Mesendoderm (in vitro differentiated cells): Measurements from ENCODE around the gene MARCKSL1.
"Not testable (repeated sequence)": the region's sequence is repeated elsewhere in the genome, so short reads cannot be mapped to it uniquely, and the experiment has no call there.

Experiments used
- DNase-seq: peaks from one replicate; pipeline ENCODE4 v3.0.0; 2013
- H2AK5ac ChIP-seq: 2 replicates; pipeline ENCODE4 v1.6.1; 2013; ENCODE audit warnings: low read length, inconsistent platforms
- H2BK120ac ChIP-seq: 2 replicates; pipeline ENCODE4 v1.6.1; 2013; ENCODE audit warnings: low read depth, mild to moderate bottlenecking, low read length, moderate library complexity, mixed read lengths
- H2BK15ac ChIP-seq: replicated peaks from 2 replicates; pipeline ENCODE4 v1.6.1; 2013; ENCODE audit warnings: low read depth, mild to moderate bottlenecking, moderate library complexity
- H2BK5ac ChIP-seq: 2 replicates; pipeline ENCODE4 v1.6.1; 2013; ENCODE audit warnings: low read length, inconsistent platforms
- H3K18ac ChIP-seq: 2 replicates; pipeline ENCODE4 v1.6.1; 2013; ENCODE audit warnings: mild to moderate bottlenecking, low read length, mixed read lengths
- H3K23ac ChIP-seq: one replicate; pipeline ENCODE4 v1.6.1; 2013; ENCODE audit warnings: low read length
- H3K27ac ChIP-seq: 2 replicates; pipeline ENCODE4 v1.5.1; 2013; ENCODE audit warnings: low read depth, mild to moderate bottlenecking, inconsistent platforms, low read length, moderate library complexity
- H3K27me3 ChIP-seq: 2 replicates; pipeline ENCODE4 v1.6.1; 2013; ENCODE audit warnings: low read length, control low read depth, mild to moderate bottlenecking, inconsistent platforms; ENCODE audit not compliant: insufficient read depth, poor library complexity
- H3K36me3 ChIP-seq: 2 replicates; pipeline ENCODE4 v1.6.1; 2013; ENCODE audit warnings: low read length, inconsistent platforms; ENCODE audit not compliant: control insufficient read depth, insufficient read depth
- H3K4ac ChIP-seq: one replicate; pipeline ENCODE4 v1.6.1; 2013; ENCODE audit warnings: low read depth, mild to moderate bottlenecking, low read length, moderate library complexity
- H3K4me1 ChIP-seq: 2 replicates; pipeline ENCODE4 v1.6.1; 2013; ENCODE audit warnings: low read depth, low read length, inconsistent platforms; ENCODE audit not compliant: control insufficient read depth
- H3K4me2 ChIP-seq: 2 replicates; pipeline ENCODE4 v1.6.1; 2013; ENCODE audit warnings: low read length
- H3K4me3 ChIP-seq: 2 replicates; pipeline ENCODE4 v1.5.1; 2013; ENCODE audit warnings: mild to moderate bottlenecking, low read length
- H3K56ac ChIP-seq: one replicate; pipeline ENCODE4 v1.6.1; 2013; ENCODE audit warnings: low read length
- H3K79me1 ChIP-seq: 2 replicates; pipeline ENCODE4 v1.6.1; 2013; ENCODE audit warnings: low read length, inconsistent platforms
- H3K79me2 ChIP-seq: 2 replicates; pipeline ENCODE4 v1.6.1; 2013; ENCODE audit warnings: mild to moderate bottlenecking, low read length; ENCODE audit not compliant: control insufficient read depth, insufficient read depth
- H3K9ac ChIP-seq: 2 replicates; pipeline ENCODE4 v1.6.1; 2013; ENCODE audit warnings: low read length, inconsistent platforms
- H4K5ac ChIP-seq: one replicate; pipeline ENCODE4 v1.6.1; 2013; ENCODE audit warnings: low read length
- H4K8ac ChIP-seq: one replicate; pipeline ENCODE4 v1.6.1; 2013; ENCODE audit warnings: low read depth, mild to moderate bottlenecking, control low read depth, low read length, moderate library complexity
- WGBS: extraction: QIAGEN DNeasy Blood & Tissue Kit; methylation state at CpG from one replicate; pipeline ENCODE4 v1.1.7; 2013; ENCODE audit warnings: low lambda C conversion rate, missing lambda C conversion rate; ENCODE audit not compliant: insufficient coverage; ENCODE audit errors: extremely low coverage; 5-methylcytosine and 5-hydroxymethylcytosine counted together

MARCKSL1 gene

DNA sequence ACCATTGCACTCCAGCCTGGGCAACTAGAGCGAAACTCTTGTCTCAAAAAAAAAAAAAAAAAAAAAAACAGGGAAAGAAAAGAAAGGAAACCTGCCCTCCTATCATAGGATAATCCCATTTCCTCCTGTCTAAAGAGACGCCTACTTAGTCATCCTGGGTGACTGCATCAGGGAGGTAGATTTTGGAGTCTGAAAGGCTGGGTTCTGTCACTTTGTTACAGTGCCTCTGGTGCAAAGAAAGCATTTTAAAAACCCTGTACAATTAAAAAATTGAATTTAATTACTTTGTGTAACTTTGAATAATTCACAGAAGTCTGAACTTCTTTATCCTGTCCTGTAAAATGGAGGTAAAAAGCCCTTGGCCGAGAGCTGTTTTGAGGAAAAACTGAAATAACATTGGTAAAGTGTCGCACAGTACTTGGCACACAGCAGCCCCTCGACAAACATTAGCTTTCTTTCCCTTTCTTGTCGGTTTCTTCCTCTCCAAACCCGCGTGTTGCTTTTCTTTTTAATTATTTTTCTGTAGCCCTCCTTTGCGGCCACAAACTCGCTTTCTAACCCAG lies 44.8 kb downstream of the MARCKSL1 start:
- H3K9ac ChIP-seq: peak overlapping the region; percentile 56
- peaks cover 4% of the 10 kb centered on the region for H3K79me2 ChIP-seq
- peak overlapping the region; percentile 36 for H3K4me2 ChIP-seq
- H3K4ac ChIP-seq: peak overlapping the region; percentile 89
- H4K8ac ChIP-seq: peak overlapping the region; percentile 100
- H2BK15ac ChIP-seq: peak overlapping the region; percentile 59
- no peaks in the 10 kb centered on the region for H3K27me3 ChIP-seq
- no peak overlapping the region for H3K27ac ChIP-seq
- no peak overlapping the region for H2BK120ac ChIP-seq
- no peak overlapping the region for H3K23ac ChIP-seq
- WGBS: no CpG with 5 or more reads among the region's 10 CpGs
- peak overlapping the region; percentile 87 for H4K5ac ChIP-seq
- H3K56ac ChIP-seq: peak overlapping the region; percentile 83
- DNase-seq: peak; percentile 27
- H3K4me1 ChIP-seq: no peaks in the 10 kb centered on the region
- no peaks in the 10 kb centered on the region for H3K36me3 ChIP-seq
- H2BK5ac ChIP-seq: no peak overlapping the region
- no peak overlapping the region for H3K4me3 ChIP-seq
- peaks cover 9% of the 10 kb centered on the region for H3K79me1 ChIP-seq
- H2AK5ac ChIP-seq: no peak overlapping the region
- H3K18ac ChIP-seq: peak overlapping the region; percentile 70

DNA sequence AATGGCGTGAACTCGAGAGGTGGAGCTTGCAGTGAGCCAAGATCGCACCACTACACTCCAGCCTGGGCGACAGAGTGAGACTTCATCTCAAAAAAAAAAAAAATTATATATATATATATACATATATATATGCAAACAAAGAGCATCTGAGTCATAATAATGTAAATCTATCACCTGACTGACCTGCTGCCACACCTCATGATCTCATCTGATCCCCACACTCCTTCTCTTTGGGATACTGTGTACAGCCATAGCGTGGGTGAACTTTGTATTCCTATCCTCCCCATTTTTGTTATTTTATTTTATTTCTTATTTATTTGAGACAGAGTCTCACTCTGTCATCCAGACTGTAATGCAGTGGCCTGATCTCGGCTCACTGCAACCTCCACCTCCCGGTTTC lies 46.8 kb downstream of the MARCKSL1 start:
- no peak overlapping the region for H4K5ac ChIP-seq
- H3K23ac ChIP-seq: no peak overlapping the region
- WGBS: no CpG with 5 or more reads among the region's 7 CpGs
- no peak overlapping the region for H3K18ac ChIP-seq
- no peak overlapping the region for H2BK120ac ChIP-seq
- DNase-seq: no peak
- H3K9ac ChIP-seq: no peak overlapping the region
- H3K27me3 ChIP-seq: no peaks in the 10 kb centered on the region
- no peak overlapping the region for H3K56ac ChIP-seq
- H3K4me2 ChIP-seq: no peak overlapping the region
- H2AK5ac ChIP-seq: no peak overlapping the region
- H3K4me3 ChIP-seq: no peak overlapping the region
- no peaks in the 10 kb centered on the region for H3K79me2 ChIP-seq
- no peaks in the 10 kb centered on the region for H3K4me1 ChIP-seq
- no peak overlapping the region for H3K4ac ChIP-seq
- H3K27ac ChIP-seq: no peak overlapping the region
- no peak overlapping the region for H2BK15ac ChIP-seq
- H3K79me1 ChIP-seq: peaks cover 1% of the 10 kb centered on the region
- H4K8ac ChIP-seq: no peak overlapping the region
- H2BK5ac ChIP-seq: no peak overlapping the region
- H3K36me3 ChIP-seq: peaks cover 1% of the 10 kb centered on the region

DNA sequence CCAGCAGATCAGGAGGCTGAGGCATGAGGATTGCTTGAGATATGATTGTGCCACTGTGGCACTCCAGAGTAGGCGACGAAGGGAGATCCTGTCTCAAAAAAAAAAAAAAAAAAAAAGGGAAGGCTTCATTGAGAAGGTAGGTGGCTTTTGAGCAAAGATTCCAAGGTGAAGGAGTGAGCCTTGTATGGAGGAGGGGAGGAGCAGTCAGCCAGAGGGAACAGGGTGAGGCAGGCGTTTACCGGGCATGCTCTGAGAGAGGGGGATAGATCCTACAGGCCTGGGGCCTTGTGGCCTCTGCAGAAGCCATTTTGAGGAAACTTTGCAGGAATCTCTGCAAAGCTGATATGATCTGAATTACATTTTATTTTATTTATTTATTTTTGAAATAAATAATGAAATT lies 49.3 kb downstream of the MARCKSL1 start:
- Histone ChIP-seq H3K9ac (no peak overlapping the region), H3K56ac (no peak overlapping the region), H3K4me1 (no peaks in the 10 kb centered on the region), H3K4me2 (no peak overlapping the region), H2BK120ac (no peak overlapping the region), H3K27ac (no peak overlapping the region), H3K36me3 (peaks cover 1% of the 10 kb centered on the region), H3K23ac (no peak overlapping the region), H3K79me2 (no peaks in the 10 kb centered on the region), H2AK5ac (no peak overlapping the region), H3K4me3 (no peak overlapping the region), H3K27me3 (no peaks in the 10 kb centered on the region), H3K4ac (no peak overlapping the region), H4K5ac (no peak overlapping the region), H3K18ac (no peak overlapping the region), H2BK15ac (no peak overlapping the region), H3K79me1 (no peaks in the 10 kb centered on the region), H2BK5ac (no peak overlapping the region), H4K8ac (no peak overlapping the region)
- peak; percentile 70 for DNase-seq
- no CpG with 5 or more reads among the region's 4 CpGs for WGBS

DNA sequence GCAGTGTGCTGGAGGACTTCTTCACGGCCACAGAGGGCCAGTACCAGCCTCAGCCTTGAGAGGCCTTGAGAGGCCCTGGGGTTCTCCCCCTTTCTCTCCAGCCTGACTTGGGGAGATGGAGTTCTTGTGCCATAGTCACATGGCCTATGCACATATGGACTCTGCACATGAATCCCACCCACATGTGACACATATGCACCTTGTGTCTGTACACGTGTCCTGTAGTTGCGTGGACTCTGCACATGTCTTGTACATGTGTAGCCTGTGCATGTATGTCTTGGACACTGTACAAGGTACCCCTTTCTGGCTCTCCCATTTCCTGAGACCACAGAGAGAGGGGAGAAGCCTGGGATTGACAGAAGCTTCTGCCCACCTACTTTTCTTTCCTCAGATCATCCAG lies 50.4 kb downstream of the MARCKSL1 start:
- Histone ChIP-seq H3K27ac (no peak overlapping the region), H3K4me2 (no peak overlapping the region), H3K36me3 (peaks cover 1% of the 10 kb centered on the region), H3K27me3 (no peaks in the 10 kb centered on the region), H2AK5ac (no peak overlapping the region), H3K56ac (no peak overlapping the region), H4K5ac (no peak overlapping the region), H2BK5ac (no peak overlapping the region), H3K18ac (no peak overlapping the region), H3K23ac (no peak overlapping the region), H3K79me2 (no peaks in the 10 kb centered on the region), H4K8ac (no peak overlapping the region), H3K79me1 (no peaks in the 10 kb centered on the region), H3K4me1 (no peaks in the 10 kb centered on the region), H3K4ac (no peak overlapping the region), H2BK15ac (no peak overlapping the region), H2BK120ac (no peak overlapping the region), H3K4me3 (no peak overlapping the region), H3K9ac (no peak overlapping the region)
- no peak for DNase-seq
- no CpG with 5 or more reads among the region's 3 CpGs for WGBS

DNA sequence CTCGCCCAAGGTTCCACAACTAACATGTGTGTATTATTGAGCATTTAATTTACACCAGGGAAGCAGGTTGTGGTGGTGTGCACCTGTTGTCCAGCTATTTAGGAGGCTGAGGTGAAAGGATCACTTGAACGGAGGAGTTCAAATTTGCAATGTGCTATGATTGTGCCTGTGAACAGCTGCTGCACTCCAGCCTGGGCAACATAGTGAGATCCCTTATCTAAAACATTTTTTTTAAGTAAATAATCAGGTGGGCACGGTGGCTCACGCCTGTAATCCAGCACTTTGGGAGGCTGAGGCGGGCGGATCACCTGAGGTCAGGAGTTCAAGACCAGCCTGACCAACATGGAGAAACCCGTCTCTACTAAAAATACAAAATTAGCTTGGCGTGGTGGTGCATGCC lies 51.3 kb downstream of the MARCKSL1 start:
- H4K5ac ChIP-seq, H2BK5ac ChIP-seq, H3K56ac ChIP-seq, H3K27ac ChIP-seq, H3K79me2 ChIP-seq, H4K8ac ChIP-seq, H2BK15ac ChIP-seq, H3K4me1 ChIP-seq, H2AK5ac ChIP-seq, H3K79me1 ChIP-seq, H3K9ac ChIP-seq, H3K4me3 ChIP-seq, H3K23ac ChIP-seq, H2BK120ac ChIP-seq, H3K27me3 ChIP-seq, DNase-seq, H3K36me3 ChIP-seq, H3K4ac ChIP-seq, H3K18ac ChIP-seq, H3K4me2 ChIP-seq: not testable (repeated sequence)
- WGBS: no CpG with 5 or more reads among the region's 8 CpGs
